Activated CD8-positive, alpha-beta memory T cell treated with anti-CD3 and anti-CD28 coated beads for 24 hours (primary cell): ENCODE data around the gene HSDL1.
A peak's percentile ranks its signal among the peaks of the same experiment; 100 is the strongest.

ENCODE experiments used
- DNase-seq: peaks from one replicate; pipeline ENCODE4 v3.0.0-alpha.2; 2020

The HSDL1 gene

DNA sequence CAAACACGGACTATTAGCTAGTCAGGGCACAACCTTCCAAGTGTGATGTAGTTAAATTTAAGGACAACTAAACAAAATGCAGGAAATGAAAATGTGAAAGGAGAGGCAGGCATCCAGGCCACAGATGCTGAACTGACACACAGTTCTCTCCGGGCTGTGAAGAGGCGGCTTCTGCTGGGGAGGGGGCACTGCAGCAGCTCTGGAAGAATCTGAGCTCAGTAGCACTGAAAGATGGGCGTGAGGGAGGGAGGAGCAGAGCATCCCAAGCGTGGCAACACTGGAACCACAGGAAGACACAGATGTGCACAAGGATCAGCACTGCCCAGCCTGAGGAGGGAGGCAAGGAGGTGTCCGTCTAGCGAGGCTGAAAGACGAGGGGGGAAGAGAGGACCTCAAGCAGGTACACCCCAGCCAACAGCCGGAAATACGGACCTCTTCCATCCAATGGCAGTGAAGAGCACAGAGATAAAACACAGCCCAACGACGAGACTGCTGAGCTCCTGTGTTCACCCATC lies 39.6 kb downstream of the HSDL1 start:
- no peak for DNase-seq

GRCh38 chr16:84104231-84104630 lies 40.7 kb downstream of the HSDL1 start:
- no peak for DNase-seq

- no peak for DNase-seq
These were observed 41.3 kb downstream of the HSDL1 start for GRCh38 chr16:84103678-84104077.

DNA sequence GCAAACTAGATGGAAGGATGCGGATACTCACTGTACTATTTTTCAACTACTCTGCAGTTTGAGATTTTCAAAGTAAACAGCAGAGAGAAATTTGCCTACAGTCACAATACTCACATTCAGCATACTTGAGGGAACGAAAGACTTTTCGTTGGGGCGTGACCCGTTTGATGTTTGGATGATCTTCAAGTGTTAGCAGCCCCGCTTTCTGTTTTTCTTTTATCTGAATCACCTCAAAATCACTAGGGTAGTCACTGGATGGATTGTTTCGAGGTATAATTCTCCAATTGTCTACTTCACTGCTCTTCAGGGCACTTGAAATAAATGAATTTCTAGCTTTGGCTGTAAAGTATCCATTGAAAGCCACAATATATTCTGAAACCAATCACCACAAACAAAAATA lies 46.0 kb downstream of the HSDL1 start:
- DNase-seq = no peak

DNA sequence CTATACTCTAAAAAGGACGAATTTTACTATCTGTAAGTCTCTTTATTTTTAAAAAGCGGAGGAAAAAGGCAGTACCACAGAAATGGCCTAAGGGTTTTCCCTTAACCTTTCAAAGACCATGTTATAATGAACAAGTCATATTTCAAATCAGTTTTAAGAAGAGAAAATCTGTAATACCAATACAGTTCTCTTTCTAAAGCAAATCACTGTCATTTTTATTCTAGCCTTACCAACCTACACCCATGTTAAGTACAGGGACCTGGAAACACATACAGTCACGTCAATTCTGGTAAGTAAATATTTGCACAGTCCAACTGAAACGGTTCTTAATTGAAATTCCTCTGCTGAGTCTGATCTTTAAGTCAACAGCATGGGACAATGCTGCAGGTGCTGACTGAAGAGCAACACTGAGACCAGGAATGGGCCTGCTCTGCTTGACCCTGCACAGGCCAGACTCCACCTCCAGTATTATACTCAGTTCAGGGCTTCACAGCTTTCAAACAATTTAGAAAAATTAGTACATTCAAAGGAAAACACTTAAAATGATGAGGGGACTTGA lies 48.5 kb downstream of the HSDL1 start:
- no peak for DNase-seq

DNA sequence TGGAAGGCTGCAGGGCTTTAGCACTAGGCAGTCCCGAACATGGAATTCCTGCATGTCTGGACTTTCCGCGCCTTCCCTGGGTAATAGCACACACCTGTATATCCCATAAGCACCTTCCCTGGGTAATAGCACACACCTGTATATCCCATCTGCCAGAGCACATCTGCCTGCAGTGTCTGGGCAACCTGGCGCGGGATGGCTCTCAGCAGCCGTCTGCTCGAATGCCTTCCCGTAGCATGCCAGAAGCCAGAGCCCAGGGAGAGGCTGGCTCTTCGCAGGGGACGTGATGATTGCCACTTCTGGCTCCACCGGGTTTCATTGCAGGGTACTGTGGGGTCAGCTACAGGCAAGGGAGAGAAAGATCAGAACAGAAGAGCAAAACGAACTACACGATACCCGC lies 49.5 kb downstream of the HSDL1 start:
- no peak for DNase-seq

GRCh38 chr16:84093879-84094270 lies 51.1 kb downstream of the HSDL1 start:
- no peak for DNase-seq

GRCh38 chr16:84093120-84093878 lies 51.7 kb downstream of the HSDL1 start:
- DNase-seq = no peak

DNA sequence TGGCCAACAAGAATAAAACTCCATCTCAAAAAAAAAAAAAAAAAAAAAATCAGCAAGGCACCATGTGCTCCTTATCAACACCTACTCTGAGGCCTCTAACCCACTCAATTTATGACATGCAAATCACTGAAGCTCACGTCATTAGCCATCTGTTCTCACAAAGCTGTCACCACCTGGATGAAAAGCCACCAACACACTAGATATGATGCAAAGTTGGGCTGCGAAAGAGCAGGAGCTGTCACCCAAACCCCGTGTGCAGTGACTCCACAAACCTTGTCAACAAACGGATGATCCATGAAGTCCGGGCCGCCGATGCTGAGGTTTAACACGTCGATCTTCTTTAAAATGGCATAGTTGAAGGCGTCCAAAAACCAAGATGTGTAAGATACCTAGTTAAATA lies 53.5 kb downstream of the HSDL1 start:
- no peak for DNase-seq

GRCh38 chr16:84090211-84090610 lies 54.8 kb downstream of the HSDL1 start:
- no peak for DNase-seq

GRCh38 chr16:84088695-84089395 lies 56.1 kb downstream of the HSDL1 start:
- peak; percentile 74 for DNase-seq

DNA sequence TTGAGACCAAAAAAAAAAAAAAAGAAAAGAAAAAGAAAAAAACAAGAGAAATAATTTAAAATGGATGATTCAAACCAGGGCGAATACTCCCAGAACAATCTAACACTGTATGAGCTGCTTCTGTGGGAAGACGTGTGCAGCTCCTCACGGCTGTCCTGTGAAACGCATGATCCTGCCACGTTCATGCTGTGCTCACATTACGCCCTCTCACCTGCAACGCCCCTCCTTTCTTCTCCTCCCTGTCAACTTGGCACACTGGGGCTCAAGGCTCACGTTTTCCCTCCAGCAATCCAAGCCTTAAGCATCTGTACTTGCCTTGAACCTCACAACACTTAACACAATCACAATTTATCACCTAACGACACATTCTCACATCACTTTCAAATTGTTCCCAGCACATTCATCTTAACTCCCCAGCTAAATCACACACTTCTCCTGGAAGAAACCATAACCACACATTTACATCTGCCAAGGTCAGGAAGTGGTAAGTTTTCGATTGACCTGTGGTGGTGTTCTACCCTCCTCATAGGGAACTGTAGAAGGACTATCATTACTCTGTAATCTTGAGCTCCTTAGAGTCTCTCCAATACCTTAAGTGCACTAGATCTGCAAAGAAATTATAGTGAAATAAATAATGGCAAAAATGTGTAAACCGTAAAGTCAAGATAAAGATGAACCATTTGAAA lies 57.4 kb downstream of the HSDL1 start:
- no peak for DNase-seq

DNA sequence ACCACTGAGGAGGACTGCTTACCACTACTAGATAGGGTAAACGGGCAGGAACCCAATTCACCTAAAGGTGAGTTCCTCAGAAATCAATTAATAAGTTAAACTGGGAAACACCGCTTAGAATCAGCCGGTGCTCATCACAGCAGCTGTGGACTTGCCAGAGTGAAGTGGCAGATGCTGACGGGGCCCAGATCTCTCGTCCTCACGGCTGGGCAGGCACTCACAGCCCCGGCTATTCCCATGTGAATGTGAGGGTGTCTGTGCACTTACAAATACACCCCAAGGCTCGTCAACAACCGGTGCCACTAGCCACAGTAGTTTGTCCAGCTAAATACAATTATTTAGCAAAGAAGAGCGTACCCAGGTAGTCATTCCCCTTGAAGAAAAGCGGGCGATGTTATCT lies 58.0 kb downstream of the HSDL1 start:
- DNase-seq = no peak

DNA sequence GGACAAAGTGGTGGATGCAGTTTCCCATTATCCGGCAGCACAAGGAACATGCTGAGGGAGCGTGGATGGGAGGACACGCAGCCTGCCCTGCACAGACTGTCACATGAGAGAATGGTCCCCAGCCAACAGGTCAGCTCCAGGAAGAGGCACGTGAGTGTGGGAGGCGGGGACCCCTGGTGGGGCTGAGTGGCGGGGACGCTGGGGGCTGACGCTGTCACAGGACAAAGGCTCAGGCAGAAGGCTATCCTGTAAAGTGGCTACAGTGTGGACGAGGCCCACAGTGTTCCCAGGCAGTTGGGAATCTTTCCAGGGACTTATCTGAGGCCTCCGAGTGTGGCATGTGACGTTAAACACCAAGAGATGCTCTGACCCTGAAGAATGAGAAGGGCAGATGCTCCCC lies 58.6 kb downstream of the HSDL1 start:
- no peak for DNase-seq

- DNase-seq = no peak
These were observed 59.2 kb downstream of the HSDL1 start for GRCh38 chr16:84085773-84086172.

DNA sequence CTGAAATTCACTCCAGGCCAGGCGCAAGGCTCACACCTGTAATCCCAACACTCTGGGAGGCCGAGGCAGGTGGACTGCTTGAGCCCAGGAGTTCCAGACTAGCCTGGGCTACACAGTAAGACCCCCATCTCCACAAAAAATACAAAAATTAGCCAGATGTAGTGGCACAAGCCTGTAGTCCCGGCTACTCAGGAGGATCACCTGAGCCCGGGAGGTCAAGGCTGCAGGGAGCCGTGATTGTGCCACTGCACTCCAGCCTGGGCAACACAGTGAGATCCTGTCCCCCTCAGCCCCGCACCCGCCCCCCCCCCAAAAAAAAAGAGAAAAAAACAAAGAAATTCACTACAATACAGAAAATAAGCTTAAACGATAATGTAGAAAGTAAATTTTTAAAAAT lies 59.7 kb downstream of the HSDL1 start:
- DNase-seq = no peak

DNA sequence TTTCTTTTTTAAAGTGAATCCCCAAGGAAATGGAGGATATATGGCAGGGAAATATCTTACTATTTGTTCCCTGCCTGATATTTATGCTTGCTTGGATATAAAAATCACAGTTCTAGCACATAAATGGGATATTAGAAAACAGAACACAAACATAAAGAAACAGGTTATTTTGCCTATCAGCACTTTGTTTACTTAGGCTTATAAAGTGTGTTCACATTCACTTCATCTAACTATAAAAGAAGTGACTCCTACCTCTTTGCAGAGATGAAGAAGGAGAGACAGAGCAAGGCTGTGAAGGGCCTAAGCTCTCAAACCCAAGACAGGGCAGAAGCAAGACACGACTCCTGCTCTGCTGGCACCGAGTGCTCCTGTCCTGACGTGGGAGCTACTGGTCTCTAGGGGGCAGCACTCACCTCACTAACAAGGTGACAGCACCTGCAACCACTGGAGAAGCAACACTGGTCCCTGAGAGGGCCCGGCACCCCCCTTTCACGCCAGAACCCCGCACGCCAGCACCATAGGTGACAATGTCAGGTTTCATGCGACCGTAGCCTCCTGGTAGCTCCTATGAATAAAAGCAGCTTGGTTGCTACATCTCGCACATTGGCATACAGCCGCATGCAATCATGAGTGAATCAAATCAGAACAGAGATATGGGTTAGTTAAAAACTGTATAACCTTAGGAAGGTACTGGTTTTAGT lies 60.3 kb downstream of the HSDL1 start:
- peak; percentile 81 for DNase-seq

GRCh38 chr16:84082835-84083569 lies 62.0 kb downstream of the HSDL1 start:
- no peak for DNase-seq

DNA sequence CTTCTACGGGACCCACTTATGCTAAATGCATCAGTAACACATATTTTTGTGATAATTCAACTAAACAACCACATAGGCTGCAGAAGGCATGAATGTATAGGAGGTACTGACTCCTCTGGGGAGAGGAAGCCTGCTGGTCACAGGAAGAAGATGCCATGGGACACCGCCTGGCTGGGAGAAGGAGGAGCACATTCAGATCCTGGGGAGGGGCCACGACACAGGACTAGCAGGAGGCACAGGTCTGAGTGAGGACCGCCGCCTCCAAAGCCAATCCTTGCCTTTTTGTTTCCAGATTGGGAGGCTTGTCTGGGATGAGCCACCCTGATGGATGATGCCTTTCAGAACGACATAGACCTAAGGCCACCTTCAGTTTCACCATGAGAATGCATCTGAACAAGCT lies 62.9 kb downstream of the HSDL1 start:
- DNase-seq = no peak

- no peak for DNase-seq
These were observed 63.5 kb downstream of the HSDL1 start for GRCh38 chr16:84081446-84081989.

DNA sequence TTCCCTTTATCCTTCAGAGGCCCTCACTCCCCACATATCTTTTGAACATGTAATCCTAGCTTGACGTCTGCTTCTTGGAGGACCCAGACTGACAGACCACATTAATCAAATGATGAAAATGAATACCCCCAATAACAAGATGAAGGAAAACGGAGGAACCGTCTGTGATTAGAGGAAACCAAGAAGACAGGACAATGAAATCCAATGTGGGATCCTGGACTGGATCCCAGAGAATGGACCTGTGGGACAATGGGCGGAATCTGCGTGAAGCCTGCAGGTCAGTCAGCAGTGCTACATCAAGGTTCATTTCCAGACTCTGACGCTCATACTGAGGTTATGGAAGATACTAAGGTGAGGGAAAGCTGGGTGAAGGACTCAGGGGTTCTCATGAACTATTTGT lies 64.2 kb downstream of the HSDL1 start:
- DNase-seq = no peak

- DNase-seq = no peak
These were observed 64.6 kb downstream of the HSDL1 start for GRCh38 chr16:84080378-84080777.
